IPS-18c (cell line): ENCODE results near the gene YIF1A.
A peak's percentile ranks its signal among the peaks of the same experiment; 100 is the strongest.

Experiments used
- H3K4me3 ChIP-seq: 2 replicates; pipeline ENCODE4 v1.7.0; 2013; ENCODE audit warnings: low read depth, mild to moderate bottlenecking, low read length, moderate library complexity; ENCODE audit not compliant: insufficient read depth
- H3K9me3 ChIP-seq: one replicate; pipeline ENCODE4 v1.6.1; 2013; ENCODE audit warnings: mild to moderate bottlenecking, low read length, moderate library complexity; ENCODE audit not compliant: control insufficient read depth, insufficient read depth

YIF1A gene

GRCh38 chr11:66292543-66293332 lies 3.8 kb upstream of the YIF1A start:
- H3K4me3 ChIP-seq, result peak overlapping the region; percentile 63; the same call in 1 of the 2 replicates

GRCh38 chr11:66291706-66292542 lies 3.0 kb upstream of the YIF1A start, which contains the start of gene TMEM151A:
Gene TMEM151A (plus strand): TSS chr11:66291894. CDS start chr11:66292014, 120 bp downstream.
- peak within 1 kb of the TSS; percentile 63 for H3K4me3 ChIP-seq
- H3K9me3 ChIP-seq, result no peaks in the 10 kb centered on the region

More at GRCh38 chr11:66292543-66293332, 3.8 kb upstream of the YIF1A start:
- no peaks in the 10 kb centered on the region for H3K9me3 ChIP-seq

- peak overlapping the region; percentile 63; the same call in 1 of the 2 replicates for H3K4me3 ChIP-seq
- no peaks in the 10 kb centered on the region for H3K9me3 ChIP-seq
Measured at GRCh38 chr11:66291303-66291705, 2.4 kb upstream of the YIF1A start.

GRCh38 chr11:66290330-66290621 lies 1.3 kb upstream of the YIF1A start:
- Histone ChIP-seq H3K9me3 (peaks cover 2% of the 10 kb centered on the region), H3K4me3 (peak overlapping the region; percentile 72; the same call in 1 of the 2 replicates)

- H3K9me3 ChIP-seq, result peaks cover 2% of the 10 kb centered on the region
- H3K4me3 ChIP-seq, result peak overlapping the region; percentile 72
Measured at GRCh38 chr11:66289548-66290329, 796 bp upstream of the YIF1A start.

GRCh38 chr11:66287889-66288670 lies 863 bp downstream of the YIF1A start:
- peak overlapping the region; percentile 81 for H3K4me3 ChIP-seq
- H3K9me3 ChIP-seq, result peaks cover 2% of the 10 kb centered on the region

- Histone ChIP-seq H3K9me3 (peaks cover 2% of the 10 kb centered on the region), H3K4me3 (no peak overlapping the region; the same call in 1 of the 2 replicates)
Measured at GRCh38 chr11:66287211-66287888, 1.6 kb downstream of the YIF1A start.

GRCh38 chr11:66286699-66287098 lies 2.2 kb downstream of the YIF1A start:
- Histone ChIP-seq H3K4me3 (no peak overlapping the region), H3K9me3 (peaks cover 2% of the 10 kb centered on the region)

- H3K9me3 ChIP-seq, result peaks cover 2% of the 10 kb centered on the region
- no peak overlapping the region for H3K4me3 ChIP-seq
Measured at GRCh38 chr11:66285250-66285947, 3.5 kb downstream of the YIF1A start.

GRCh38 chr11:66284526-66285078 lies 4.3 kb downstream of the YIF1A start:
- Histone ChIP-seq H3K4me3 (no peak overlapping the region), H3K9me3 (peaks cover 2% of the 10 kb centered on the region)

GRCh38 chr11:66283461-66284105 lies 5.4 kb downstream of the YIF1A start:
- Histone ChIP-seq H3K4me3 (no peak overlapping the region), H3K9me3 (peaks cover 2% of the 10 kb centered on the region)

- H3K4me3 ChIP-seq, result no peak overlapping the region
- H3K9me3 ChIP-seq, result peaks cover 2% of the 10 kb centered on the region
Measured at GRCh38 chr11:66282468-66283455, 6.2 kb downstream of the YIF1A start.

GRCh38 chr11:66281776-66282467 lies 7.0 kb downstream of the YIF1A start:
- H3K9me3 ChIP-seq, result peaks cover 2% of the 10 kb centered on the region
- H3K4me3 ChIP-seq, result no peak overlapping the region
